GM18909 (cell line): Measurements from ENCODE around the gene CELA1.
A peak's percentile ranks its signal among the peaks of the same experiment; 100 is the strongest.
"Not testable (repeated sequence)": the region's sequence is repeated elsewhere in the genome, so short reads cannot be mapped to it uniquely, and the experiment has no call there.

ENCODE experiments used
- ATAC-seq: cut with Tn5 transposase; IDR thresholded peaks from one replicate; pipeline ENCODE4 v1.9.1; 2021; ENCODE audit warnings: mild to moderate bottlenecking; ENCODE audit not compliant: unreplicated experiment, poor library complexity

Gene CELA1

DNA sequence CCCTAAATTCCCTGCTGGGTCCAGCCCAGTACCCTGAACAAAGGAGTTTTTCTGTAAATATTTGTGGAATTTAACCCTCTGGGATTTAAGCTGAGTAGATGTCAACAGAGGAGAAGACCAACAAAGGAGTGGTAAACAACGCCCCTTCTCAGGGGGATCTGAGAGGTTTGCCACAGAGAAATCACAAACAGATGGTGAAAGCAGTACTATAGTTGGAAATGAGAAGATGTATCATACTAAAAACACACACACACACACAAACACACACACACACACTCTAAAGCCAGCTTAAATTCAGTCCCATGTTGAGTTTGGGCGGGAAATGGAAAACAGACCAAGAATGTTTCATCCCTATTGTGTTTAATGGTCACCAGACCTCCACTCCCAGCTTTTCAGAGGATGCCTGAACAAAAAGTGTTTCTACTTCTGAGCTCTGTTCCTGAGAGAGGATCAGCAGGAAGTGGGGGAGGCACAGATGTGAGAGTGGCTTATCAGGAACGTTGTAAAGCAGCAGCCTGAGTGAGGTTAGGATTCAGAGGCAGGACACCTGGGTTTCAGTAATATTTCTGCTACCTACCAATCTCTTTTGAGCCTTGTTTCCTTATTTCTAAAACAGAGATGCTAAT, 25.7 kb downstream of the CELA1 start:
- ATAC-seq, result no peak

DNA sequence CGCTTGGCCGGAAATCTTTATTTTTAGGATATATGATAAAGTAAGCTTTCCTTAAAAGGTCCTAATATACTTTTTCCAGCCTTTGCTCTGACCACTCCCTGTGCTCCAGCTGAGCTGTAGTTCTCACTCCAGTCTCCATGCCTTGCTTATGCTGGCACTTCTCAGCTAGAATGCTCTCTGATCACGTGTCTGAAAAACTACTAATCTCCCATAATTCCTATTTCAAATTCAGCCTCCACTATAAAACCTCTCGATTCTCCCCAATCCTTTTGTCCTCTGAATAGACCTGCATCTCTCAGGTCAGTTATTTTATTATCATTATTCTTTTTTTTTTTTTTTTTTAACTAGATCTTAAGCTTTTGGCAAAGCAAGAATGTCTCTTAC, 26.2 kb downstream of the CELA1 start:
- no peak for ATAC-seq

DNA sequence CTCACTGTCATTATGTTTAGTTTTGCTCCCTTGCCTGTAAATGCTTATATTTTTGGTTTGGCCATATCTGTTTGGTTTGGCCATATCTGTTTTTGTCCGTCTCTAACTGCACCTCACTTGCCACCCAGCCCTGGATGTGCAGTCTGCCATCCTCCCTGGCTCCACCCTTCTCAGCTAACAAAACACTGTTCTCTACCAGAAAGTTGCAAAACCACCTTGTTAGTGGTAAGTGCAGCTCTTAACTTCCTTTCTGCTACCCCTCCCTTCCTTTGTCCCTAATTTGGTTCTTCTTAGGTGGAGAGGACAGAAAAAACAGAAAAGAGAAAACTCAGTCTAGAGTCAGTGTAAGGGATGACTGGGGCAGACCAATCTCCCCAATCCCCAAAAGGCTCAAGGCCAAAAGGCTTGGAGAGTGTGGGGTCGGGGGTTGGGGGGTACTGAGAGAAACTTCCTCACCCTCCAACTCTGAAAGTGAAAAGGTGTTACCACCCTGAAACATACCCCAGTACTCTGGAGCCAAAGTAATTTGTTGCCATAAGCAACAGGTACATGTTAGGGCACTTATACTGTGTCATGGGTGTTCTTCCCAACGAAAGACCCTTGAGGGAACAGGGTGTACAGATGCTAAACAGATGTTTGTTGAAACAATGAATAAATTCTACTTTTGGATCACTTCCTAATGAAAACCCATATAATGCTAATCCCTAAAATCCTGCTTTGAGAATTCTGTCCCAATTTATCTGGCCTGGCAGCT, 27.5 kb downstream of the CELA1 start:
- peak; percentile 46 for ATAC-seq

DNA sequence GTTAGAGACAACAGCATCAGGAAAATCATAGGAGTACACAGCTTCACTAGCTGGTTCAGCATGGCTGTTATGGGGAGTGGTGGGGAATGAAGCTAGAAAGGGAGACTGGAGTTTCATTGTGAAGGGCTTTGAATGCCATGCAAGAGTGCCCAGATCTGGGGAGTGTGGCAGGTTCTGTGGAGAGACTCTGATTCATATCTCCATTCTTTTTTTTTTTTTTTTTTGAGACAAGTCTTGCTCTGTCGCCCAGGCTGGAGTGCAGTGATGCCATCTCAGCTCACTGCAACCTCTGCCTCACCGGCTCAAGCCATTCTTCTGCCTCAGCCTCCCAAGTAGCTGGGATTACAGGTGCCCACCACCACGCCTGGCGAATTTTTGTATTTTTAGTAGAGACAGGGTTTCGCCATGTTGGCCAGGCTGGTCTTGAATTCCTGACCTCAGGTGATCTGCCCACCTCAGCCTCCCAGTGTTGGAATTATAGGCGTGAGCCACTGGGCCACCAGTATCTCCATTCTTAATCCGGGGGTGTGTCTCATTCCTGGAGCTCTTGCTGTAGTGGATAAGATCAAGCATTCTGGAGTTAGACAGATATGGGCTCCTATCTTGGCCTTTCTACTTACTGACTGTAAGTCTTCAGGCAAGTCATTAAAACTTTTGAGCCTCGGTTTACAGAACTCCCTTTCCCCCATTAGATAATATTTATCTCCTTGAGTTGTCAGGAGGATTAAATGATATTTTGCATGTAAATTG, 28.2 kb downstream of the CELA1 start:
- not testable (repeated sequence) for ATAC-seq

DNA sequence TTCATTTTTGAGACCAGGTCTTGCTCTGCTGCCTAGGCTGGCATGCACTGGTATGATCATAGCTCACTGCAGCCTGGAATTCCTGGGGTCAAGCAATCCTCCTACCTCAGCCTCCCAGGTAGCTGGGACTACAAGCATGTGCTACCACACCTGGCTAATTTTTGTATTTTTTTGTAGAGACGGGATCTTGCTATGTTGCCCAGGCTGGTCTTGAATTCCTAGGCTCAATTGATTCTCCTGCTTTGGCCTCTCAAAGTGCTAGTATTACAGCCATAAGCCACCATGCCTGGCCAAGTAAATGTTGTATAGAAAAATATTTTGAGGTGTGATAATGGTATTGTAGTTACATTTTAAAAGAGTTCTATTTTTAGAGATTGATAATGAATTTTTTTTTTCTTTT, 35.1 kb downstream of the CELA1 start:
- no peak for ATAC-seq

DNA sequence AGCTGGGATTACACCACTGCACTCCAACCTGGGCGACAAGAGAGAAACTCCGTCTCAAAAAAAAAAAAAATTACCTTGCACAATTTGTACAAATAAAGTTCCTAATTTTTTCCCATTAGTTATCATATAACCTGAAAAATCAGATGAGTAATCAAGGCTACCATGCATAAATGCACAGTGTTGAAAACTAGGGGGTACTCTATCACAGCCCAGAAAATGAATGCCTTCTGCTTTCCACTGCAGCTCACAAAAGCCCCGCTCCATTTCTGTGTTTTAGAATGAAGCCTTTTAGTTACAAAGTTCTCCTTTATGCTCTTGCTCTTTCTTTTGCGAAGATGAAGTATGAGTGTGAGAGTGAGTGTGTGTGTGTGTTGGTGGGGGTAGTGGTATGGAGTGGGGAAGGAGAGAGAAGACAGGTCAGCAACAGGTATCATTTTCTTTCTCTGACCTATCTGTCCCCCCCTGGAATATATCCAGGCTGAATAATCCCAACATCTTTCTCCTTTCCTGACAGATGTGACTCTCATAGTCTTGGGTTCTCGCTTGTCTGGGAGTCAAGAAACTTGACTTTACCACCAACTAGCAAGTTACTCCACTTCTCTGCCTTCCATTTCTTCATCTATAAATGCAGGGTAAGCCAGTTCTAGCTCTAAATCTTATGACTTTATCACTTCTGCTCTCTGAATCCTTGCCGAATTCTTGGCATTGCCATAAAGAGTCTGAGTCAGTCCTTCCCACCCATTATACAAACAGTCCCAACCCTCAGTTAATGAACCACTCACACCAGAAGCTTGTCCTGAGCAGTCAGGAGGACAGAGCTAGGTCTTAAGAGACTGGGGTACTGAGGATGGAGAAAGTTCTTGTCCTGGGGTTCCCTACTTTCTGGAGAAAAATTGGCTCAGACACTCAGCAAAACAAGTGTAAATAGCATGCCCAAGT, 38.6 kb downstream of the CELA1 start:
- ATAC-seq, result no peak

DNA sequence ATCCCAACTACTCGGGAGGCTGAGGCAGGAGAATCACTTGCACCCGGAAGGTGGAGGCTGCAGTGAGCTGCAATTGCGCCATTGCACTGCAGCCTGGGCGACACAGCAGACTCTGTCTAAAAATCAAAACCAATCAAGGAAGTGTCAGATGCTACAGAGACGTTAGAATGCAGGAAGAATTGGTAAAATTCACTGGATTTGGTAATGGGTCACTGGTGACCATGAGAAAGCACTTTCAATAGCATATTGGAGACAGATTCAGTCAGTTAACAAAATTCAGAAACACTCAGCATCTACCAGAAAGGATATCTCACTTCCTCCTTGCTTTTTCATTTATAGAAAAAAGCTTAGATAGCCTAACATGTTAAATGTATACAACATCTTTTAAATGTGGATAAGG, 40.0 kb downstream of the CELA1 start:
- ATAC-seq, result no peak

DNA sequence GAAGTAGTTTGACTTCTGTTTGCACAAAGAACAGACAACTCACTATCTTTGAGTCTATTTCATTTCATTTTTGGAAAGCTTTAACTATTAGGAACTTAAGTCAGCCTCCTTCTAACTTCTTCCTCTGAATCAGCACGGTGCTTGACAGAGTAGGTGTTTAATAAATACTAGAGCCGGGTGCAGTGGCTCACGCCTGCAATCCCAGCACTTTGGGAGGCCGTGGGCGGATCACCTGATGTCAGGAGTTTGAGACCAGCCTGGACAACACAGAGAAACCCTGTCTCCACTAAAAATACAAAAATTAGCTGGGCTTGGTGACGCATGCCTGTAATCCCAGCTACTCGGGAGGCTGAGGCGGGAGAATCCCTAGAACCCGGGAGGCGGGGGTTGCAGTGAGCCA, 45.7 kb downstream of the CELA1 start:
- ATAC-seq, result not testable (repeated sequence)

DNA sequence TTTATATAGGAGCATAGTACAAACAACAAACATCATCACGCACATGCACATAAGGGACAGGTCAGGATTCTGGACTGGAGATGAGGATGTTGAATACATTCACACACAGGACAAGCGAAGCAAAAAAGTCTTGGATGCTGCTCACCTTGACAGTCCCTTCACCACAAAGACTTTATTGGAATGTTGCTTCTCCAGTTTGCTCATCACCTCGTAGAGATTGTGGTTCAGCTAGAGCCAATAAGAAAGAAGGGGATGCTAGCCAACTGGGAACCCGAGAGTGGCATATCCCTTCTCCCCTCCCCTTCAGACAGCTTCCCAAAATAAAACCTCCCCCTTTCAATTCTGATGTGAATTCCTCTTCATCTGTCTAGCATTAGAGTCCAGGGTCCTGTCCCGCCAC, 50.8 kb downstream of the CELA1 start:
- no peak for ATAC-seq

DNA sequence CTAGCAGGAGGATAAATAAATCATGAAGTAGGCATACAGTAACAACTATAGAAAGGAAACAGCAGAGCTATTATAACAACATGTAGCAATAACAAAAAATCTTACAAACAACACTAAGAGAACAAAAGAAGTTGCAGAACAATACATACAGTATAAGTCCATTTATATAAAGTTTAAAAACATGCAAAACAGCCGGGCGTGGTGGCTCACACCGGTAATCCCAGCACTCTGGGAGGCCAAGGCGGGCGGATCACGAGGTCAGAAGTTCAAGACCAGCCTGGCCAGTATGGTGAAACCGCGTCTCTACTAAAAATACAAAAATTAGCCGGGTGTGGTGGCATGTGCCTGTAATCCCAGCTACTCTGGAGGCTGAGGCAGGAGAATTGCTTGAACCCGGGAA, 52.4 kb downstream of the CELA1 start:
- not testable (repeated sequence) for ATAC-seq

DNA sequence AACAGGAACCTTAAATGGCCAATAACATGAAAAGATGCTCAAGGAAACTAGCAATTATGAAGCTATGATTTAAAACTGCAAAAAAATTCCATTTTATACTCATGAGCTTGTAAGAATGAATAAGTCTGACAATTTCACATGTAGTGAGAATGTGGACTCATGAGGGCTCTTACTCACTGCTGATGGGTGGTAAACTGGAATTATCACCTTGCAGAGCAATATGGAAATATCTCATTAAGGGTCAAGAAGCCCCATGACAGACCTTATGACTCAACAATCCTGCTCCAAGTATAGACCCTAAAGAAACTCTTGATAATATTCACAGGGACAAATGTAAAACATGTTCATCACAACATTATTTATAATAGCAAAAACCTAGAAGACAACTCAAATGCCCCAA, 52.8 kb downstream of the CELA1 start:
- no peak for ATAC-seq

DNA sequence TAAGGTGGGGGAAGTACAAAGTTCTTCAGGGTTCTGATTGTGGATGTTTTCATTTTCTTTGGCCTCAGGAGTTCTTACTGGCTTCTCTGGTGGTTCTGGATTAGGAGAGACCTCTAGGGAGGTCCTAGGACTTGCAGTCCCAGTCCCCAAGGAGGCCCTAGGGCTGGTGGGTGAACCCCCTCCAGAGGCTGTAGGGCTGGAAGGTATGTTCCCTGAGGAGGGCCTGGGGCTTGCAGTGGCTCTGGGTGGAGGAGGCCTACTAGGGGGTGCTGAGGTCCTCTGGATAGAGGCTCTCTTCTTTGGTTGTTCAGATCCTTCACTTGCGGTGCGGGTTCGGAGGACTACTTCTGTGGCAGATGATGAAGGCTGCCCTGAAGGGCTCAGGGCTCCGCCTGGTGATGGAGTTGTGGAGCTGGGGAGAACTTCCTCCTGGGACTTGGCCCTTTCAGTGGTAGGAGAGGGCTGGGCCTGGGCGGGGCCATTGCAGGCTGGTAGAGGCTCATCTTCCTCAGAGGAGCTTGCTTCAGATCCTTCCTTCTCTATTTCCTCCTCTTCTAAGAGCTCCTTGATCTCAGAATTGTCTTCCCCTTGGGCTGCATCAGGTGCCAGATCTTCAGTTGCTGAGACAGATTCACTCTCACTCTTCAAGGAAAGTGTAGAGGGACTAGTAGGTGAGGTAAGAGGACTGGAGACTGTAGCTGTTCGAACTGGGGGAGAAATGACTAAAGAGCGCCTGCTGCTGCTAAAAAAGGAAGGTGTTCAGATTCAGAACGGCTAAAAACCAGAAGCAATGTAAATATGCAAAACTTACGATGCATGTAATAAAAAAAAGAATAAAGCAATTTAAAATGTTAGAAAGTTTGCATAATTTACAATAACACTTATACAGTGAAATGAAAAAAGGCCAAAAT, 54.6 kb downstream of the CELA1 start:
- not testable (repeated sequence) for ATAC-seq

DNA sequence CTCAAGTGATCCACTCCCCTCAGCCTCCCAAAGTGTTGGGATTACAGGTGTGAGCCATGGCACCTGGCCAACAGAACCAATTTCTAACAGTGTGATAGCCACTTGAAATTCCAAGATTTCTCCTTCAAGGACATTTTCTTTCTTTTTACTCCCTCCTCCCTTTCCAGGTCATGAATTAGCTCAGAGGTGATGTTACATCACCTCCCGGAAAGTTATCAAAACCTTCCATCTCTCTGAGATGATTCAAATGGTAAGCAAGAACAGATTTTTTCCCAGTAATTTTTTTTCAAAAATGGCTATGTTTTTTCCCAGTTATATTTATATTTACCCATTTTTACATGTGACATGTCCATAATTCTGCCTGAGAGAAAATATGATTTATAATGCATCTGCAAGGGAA, 60.6 kb downstream of the CELA1 start:
- ATAC-seq, result no peak

DNA sequence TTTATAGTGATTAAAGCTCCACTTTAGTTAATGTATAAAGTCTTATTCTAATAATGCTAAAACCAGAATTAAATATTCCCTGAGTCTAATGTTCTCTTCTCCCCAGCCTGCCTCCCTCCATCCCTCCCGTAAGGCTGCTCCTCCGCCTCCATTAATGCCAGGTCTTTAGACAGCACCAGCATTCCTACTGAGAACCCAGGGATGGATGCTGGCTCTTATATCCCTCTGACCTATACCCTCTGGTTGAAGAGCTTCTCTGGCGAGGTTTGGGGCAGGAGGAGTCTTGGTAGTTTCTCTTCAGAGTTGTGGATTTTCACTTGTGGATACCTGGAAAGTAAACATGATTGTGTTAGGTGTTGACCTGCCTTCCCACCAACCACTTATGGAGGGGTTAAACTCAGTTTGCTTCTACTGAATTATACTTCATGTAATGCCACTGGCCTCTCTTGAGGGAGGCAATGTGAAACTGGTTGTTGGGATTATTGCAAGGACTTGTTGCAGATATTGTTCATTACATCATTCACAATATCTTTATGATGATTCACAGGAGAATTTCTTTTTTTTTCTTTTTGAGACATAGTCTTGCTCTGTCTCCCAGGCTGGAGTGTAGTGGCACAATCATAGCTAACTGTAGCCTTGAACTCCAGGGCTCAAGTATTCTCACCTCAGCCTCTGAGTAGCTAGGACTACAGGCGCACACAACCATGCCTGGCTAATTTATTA, 65.1 kb downstream of the CELA1 start:
- ATAC-seq, result no peak
